Activated CD4-positive, alpha-beta T cell treated with anti-CD3 and anti-CD28 coated beads for 36 hours (primary cell): ENCODE results near the gene CD24. TPM values are rescaled to one million over a fixed set of nuclear protein-coding genes. Genes with fewer than 3 reads are reported as not detected.

ENCODE experiments used
- ATAC-seq: fragments of 200-7000 bp; cut with Tn5 transposase; one replicate; pipeline ENCODE4 v1.10.0; 2021; ENCODE audit warnings: mild to moderate bottlenecking, moderate library complexity
- CTCF ChIA-PET: fragments of 350-600 bp; sonication (Branson Sonifier 250); formaldehyde crosslinking; loops from one replicate; lab custom pipeline; 2021; ENCODE audit warnings: antibody characterized with exemption; lab: Charles Lee
- POLR2A ChIA-PET: fragments of 350-600 bp; sonication (Branson Sonifier 250); formaldehyde crosslinking; loops from one replicate; lab custom pipeline; 2021; ENCODE audit warnings: antibody characterized with exemption, inconsistent platforms; lab: Charles Lee
- DNase-seq: peaks from one replicate; pipeline ENCODE4 v3.0.0-alpha.2; 2020
- H3K27ac Mint-ChIP-seq: one replicate; pipeline ENCODE4 v1.8.0; 2021; ENCODE audit warnings: mixed read lengths
- H3K27me3 Mint-ChIP-seq: one replicate; pipeline ENCODE4 v1.8.0; 2021; ENCODE audit warnings: mixed read lengths
- H3K36me3 Mint-ChIP-seq: one replicate; pipeline ENCODE4 v1.8.0; 2021; ENCODE audit warnings: low read depth, mixed read lengths
- H3K4me1 Mint-ChIP-seq: one replicate; pipeline ENCODE4 v1.8.0; 2021; ENCODE audit warnings: mixed read lengths
- H3K4me3 Mint-ChIP-seq: one replicate; pipeline ENCODE4 v1.8.0; 2021; ENCODE audit warnings: mild to moderate bottlenecking, moderate library complexity, mixed read lengths
- H3K9me3 Mint-ChIP-seq: one replicate; pipeline ENCODE4 v1.8.0; 2021; ENCODE audit warnings: low read depth, mixed read lengths
- intact Hi-C, 2 experiments: fragments of 100-400 bp; cut with DNase I in 1 of 2; cut with micrococcal nuclease in 1 of 2; formaldehyde crosslinking; loops; one replicate each; pipeline versions ENCODE4 v1.14.2 to v1.15.1; 2022 to 2024; cut with DNase I, micrococcal nuclease
- total RNA-seq, 2 experiments: library from RNA; stranded (reverse); gene quantifications; one replicate each; pipeline ENCODE4 v1.2.3, GENCODE V29; 2021

The CD24 gene
- total RNA-seq, 2 experiments from 2014 or later, result 0.21 TPM; not detected in 1

- ChIA-PET CTCF (interaction anchor here (0.6 kb wide), 1 partner anchor 15 kb away, joined by 3 read pairs; no protein-coding TSS in a partner anchor), POLR2A (no interaction called here)
- Mint-ChIP-seq H3K36me3 (no peaks in the 10 kb centered on the region), H3K9me3 (no peaks in the 10 kb centered on the region), H3K4me1 (no peaks in the 10 kb centered on the region), H3K4me3 (no peak overlapping the region), H3K27ac (no peak overlapping the region), H3K27me3 (peaks cover 33% of the 10 kb centered on the region)
- intact Hi-C loops, result no loop called here
- ATAC-seq, result no peak
- no peak for DNase-seq
Observed at GRCh38 chr6:106967936-106968555, 6.5 kb downstream of the CD24 start.

GRCh38 chr6:106966671-106967640 is 7.6 kb downstream of the CD24 start:
- Mint-ChIP-seq H3K36me3 (no peaks in the 10 kb centered on the region), H3K4me3 (no peak overlapping the region), H3K27me3 (peaks cover 24% of the 10 kb centered on the region), H3K27ac (no peak overlapping the region), H3K4me1 (no peaks in the 10 kb centered on the region), H3K9me3 (no peaks in the 10 kb centered on the region)
- intact Hi-C loops, result no loop called here
- DNase-seq (no peak), ATAC-seq (no peak)
- ChIA-PET CTCF (interaction anchor here (1.1 kb wide), 1 partner anchor 12 kb away, joined by 3 read pairs; no protein-coding TSS in a partner anchor), POLR2A (no interaction called here)

- ChIA-PET CTCF (interaction anchor here (1.1 kb wide), 1 partner anchor 13 kb away, joined by 3 read pairs; no protein-coding TSS in a partner anchor), POLR2A (no interaction called here)
- ATAC-seq, result no peak
- no peaks in the 10 kb centered on the region for H3K36me3 Mint-ChIP-seq
- no peaks in the 10 kb centered on the region for H3K4me1 Mint-ChIP-seq
- H3K27ac Mint-ChIP-seq, result no peak overlapping the region
- no peak overlapping the region for H3K4me3 Mint-ChIP-seq
- no peak for DNase-seq
- intact Hi-C loops, result no loop called here
- no peaks in the 10 kb centered on the region for H3K9me3 Mint-ChIP-seq
- peaks cover 22% of the 10 kb centered on the region for H3K27me3 Mint-ChIP-seq
Observed at GRCh38 chr6:106966229-106966628, 8.3 kb downstream of the CD24 start.

DNA sequence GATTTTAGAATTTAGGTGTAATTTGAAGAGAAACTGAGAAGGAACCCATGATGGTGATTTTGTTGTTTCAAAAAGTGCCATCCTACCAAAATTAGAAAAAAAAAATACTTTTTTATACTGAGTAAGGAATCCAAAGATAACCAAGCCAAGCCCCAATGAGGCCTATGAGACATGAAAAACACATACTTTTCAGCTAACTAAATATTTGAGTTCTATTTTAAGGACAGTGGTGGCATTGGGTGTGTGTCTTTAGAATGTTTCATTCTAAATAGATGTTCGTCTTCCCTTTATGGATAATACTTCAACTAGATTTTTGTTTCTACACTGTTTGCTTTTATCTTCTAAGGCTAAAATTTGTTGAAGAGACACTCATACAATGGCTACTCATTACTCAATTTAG is 9.6 kb downstream of the CD24 start:
- peaks cover 24% of the 10 kb centered on the region for H3K27me3 Mint-ChIP-seq
- H3K36me3 Mint-ChIP-seq, result no peaks in the 10 kb centered on the region
- H3K4me3 Mint-ChIP-seq, result no peak overlapping the region
- ATAC-seq (no peak), DNase-seq (no peak)
- intact Hi-C loops, result no loop called here
- H3K9me3 Mint-ChIP-seq, result no peaks in the 10 kb centered on the region
- no peak overlapping the region for H3K27ac Mint-ChIP-seq
- POLR2A ChIA-PET, result no interaction called here
- CTCF ChIA-PET, result no interaction called here
- H3K4me1 Mint-ChIP-seq, result no peaks in the 10 kb centered on the region

DNA sequence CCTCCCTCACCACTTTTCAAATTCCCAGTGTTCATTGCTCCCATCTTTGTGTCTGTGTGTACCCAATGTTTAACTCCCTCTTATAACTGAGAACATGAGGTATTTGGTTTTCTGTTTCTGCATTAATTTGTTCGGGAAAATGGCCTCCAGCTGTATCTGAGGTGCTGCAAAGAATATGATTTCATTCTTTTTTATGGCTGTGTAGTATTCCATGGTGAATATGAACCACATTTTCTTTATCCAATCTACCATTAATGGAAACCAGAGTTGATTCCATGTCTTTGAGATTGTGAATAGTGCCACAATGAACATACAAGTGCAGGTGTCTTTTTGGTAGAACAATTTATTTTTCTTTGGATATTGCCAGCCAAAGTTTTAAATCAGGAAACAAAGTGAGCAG is 10.4 kb downstream of the CD24 start:
- ATAC-seq (no peak), DNase-seq (no peak)
- intact Hi-C loops, result no loop called here
- CTCF ChIA-PET, result no interaction called here
- Mint-ChIP-seq H3K9me3 (no peaks in the 10 kb centered on the region), H3K4me1 (no peaks in the 10 kb centered on the region), H3K4me3 (no peak overlapping the region), H3K27me3 (peaks cover 21% of the 10 kb centered on the region), H3K36me3 (no peaks in the 10 kb centered on the region), H3K27ac (no peak overlapping the region)
- POLR2A ChIA-PET, result no interaction called here

DNA sequence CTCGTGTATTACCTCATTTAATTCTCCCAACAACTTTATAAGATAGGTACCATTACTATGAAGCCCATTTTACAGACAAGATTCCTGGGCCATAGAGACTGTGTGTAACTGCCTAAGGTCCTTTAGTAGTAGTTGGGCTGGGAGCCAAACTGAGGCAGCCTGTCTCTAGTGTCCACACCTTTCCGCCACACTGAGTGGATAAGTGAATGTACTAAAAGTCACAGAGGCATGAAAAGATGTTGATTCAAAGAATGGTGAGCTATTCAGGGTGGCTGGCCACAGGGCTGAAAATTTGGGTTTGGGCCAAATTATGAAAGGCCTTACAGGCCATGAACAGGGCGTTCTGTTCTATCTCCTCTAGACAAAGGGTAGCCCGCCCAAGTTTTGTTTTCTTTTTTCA is 11.0 kb downstream of the CD24 start:
- ATAC-seq, result no peak
- POLR2A ChIA-PET, result no interaction called here
- no peaks in the 10 kb centered on the region for H3K4me1 Mint-ChIP-seq
- H3K9me3 Mint-ChIP-seq, result no peaks in the 10 kb centered on the region
- no peak for DNase-seq
- peaks cover 18% of the 10 kb centered on the region for H3K27me3 Mint-ChIP-seq
- H3K27ac Mint-ChIP-seq, result no peak overlapping the region
- H3K36me3 Mint-ChIP-seq, result no peaks in the 10 kb centered on the region
- CTCF ChIA-PET, result no interaction called here
- intact Hi-C loops, result no loop called here
- H3K4me3 Mint-ChIP-seq, result no peak overlapping the region

GRCh38 chr6:106961801-106962200 is 12.7 kb downstream of the CD24 start:
- no peak overlapping the region for H3K27ac Mint-ChIP-seq
- peaks cover 14% of the 10 kb centered on the region for H3K27me3 Mint-ChIP-seq
- H3K4me1 Mint-ChIP-seq, result no peaks in the 10 kb centered on the region
- H3K36me3 Mint-ChIP-seq, result no peaks in the 10 kb centered on the region
- no peaks in the 10 kb centered on the region for H3K9me3 Mint-ChIP-seq
- intact Hi-C loops, result no loop called here
- DNase-seq (no peak), ATAC-seq (no peak)
- CTCF ChIA-PET, result no interaction called here
- no peak overlapping the region for H3K4me3 Mint-ChIP-seq
- POLR2A ChIA-PET, result no interaction called here

DNA sequence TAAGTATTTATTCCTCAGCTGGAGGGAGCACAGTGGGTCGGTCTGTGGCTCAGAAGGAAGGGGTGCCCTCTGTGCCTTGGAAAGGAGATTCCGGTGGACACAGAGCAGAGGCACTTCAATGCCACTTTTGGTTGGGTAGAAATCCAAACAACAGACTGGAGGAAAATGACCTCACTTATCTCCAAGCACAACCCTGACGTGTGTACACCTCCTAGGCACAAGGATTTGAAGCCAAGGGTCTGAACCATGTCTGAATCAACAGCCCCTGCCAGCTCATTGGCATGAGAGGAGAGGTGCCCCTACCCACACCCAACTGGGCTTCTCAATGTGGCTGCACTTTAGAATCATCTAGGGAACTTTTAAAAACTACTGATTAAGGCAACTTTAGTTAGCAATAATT is 13.4 kb downstream of the CD24 start:
- H3K4me3 Mint-ChIP-seq, result no peak overlapping the region
- ATAC-seq (no peak), DNase-seq (no peak)
- H3K4me1 Mint-ChIP-seq, result no peaks in the 10 kb centered on the region
- peaks cover 10% of the 10 kb centered on the region for H3K27me3 Mint-ChIP-seq
- H3K9me3 Mint-ChIP-seq, result no peaks in the 10 kb centered on the region
- no peak overlapping the region for H3K27ac Mint-ChIP-seq
- ChIA-PET POLR2A (no interaction called here), CTCF (no interaction called here)
- no peaks in the 10 kb centered on the region for H3K36me3 Mint-ChIP-seq
- intact Hi-C loops, result no loop called here

GRCh38 chr6:106959985-106960384 is 14.5 kb downstream of the CD24 start:
- no peak overlapping the region for H3K4me3 Mint-ChIP-seq
- ChIA-PET POLR2A (no interaction called here), CTCF (no interaction called here)
- intact Hi-C loops, result no loop called here
- H3K36me3 Mint-ChIP-seq, result no peaks in the 10 kb centered on the region
- H3K4me1 Mint-ChIP-seq, result no peaks in the 10 kb centered on the region
- no peaks in the 10 kb centered on the region for H3K9me3 Mint-ChIP-seq
- DNase-seq (no peak), ATAC-seq (no peak)
- peaks cover 10% of the 10 kb centered on the region for H3K27me3 Mint-ChIP-seq
- no peak overlapping the region for H3K27ac Mint-ChIP-seq

- POLR2A ChIA-PET, result interaction anchor here (0.7 kb wide), 1 partner anchor 214 kb away, joined by 7 read pairs; no protein-coding TSS in a partner anchor
- Mint-ChIP-seq H3K4me1 (no peaks in the 10 kb centered on the region), H3K36me3 (no peaks in the 10 kb centered on the region), H3K27ac (no peak overlapping the region), H3K9me3 (no peaks in the 10 kb centered on the region), H3K27me3 (peaks cover 25% of the 10 kb centered on the region), H3K4me3 (no peak overlapping the region)
- intact Hi-C loops, result no loop called here
- no peak for DNase-seq
- CTCF ChIA-PET, result no interaction called here
- ATAC-seq, result no peak
Observed at GRCh38 chr6:106939848-106940247, 34.7 kb downstream of the CD24 start.

- Mint-ChIP-seq H3K4me3 (no peak overlapping the region), H3K9me3 (no peaks in the 10 kb centered on the region), H3K4me1 (no peaks in the 10 kb centered on the region), H3K27me3 (peaks cover 25% of the 10 kb centered on the region), H3K36me3 (no peaks in the 10 kb centered on the region), H3K27ac (no peak overlapping the region)
- intact Hi-C loops, result no loop called here
- DNase-seq (no peak), ATAC-seq (no peak)
- CTCF ChIA-PET, result no interaction called here
- POLR2A ChIA-PET, result no interaction called here
Observed at GRCh38 chr6:106939208-106939607, 35.3 kb downstream of the CD24 start.
